H9 (cell line): ENCODE measurements around the gene HLA-A. TPM values are rescaled to one million over a fixed set of nuclear protein-coding genes. Genes with fewer than 3 reads are reported as not detected.

Experiments
- DNase-seq: peaks from one replicate; pipeline ENCODE4 v3.0.0-alpha.2; 2017
- H2AFZ ChIP-seq: one replicate; pipeline ENCODE4 v1.6.1; 2013; ENCODE audit warnings: mild to moderate bottlenecking, low read length, control low read depth, moderate library complexity
- H2AK5ac ChIP-seq: 2 replicates; pipeline ENCODE4 v1.6.1; 2013; ENCODE audit warnings: low read length, control low read depth, mixed read lengths; ENCODE audit not compliant: insufficient read length
- H2BK120ac ChIP-seq: one replicate; pipeline ENCODE4 v1.6.1; 2013; ENCODE audit warnings: low read depth, mild to moderate bottlenecking, low read length, control low read depth, inconsistent platforms; ENCODE audit not compliant: poor library complexity, severe bottlenecking
- H2BK12ac ChIP-seq: 2 replicates; pipeline ENCODE4 v1.6.1; 2013; ENCODE audit warnings: low read length, control low read depth, mixed read lengths, low read depth; ENCODE audit not compliant: insufficient read length
- H2BK15ac ChIP-seq: 2 replicates; pipeline ENCODE4 v1.6.1; 2013; ENCODE audit warnings: low read depth, low read length, control low read depth
- H2BK20ac ChIP-seq: one replicate; pipeline ENCODE4 v1.6.1; 2013; ENCODE audit warnings: low read depth, mild to moderate bottlenecking, low read length, control low read depth, inconsistent platforms; ENCODE audit not compliant: poor library complexity, severe bottlenecking
- H2BK5ac ChIP-seq: 2 replicates; pipeline ENCODE4 v1.6.1; 2013; ENCODE audit warnings: low read length, control low read depth, mixed read lengths; ENCODE audit not compliant: insufficient read length
- H3K14ac ChIP-seq: 2 replicates; pipeline ENCODE4 v1.6.1; 2013; ENCODE audit warnings: low read length, control low read depth; ENCODE audit not compliant: insufficient read depth
- H3K18ac ChIP-seq: 2 replicates; pipeline ENCODE4 v1.6.1; 2013; ENCODE audit warnings: low read depth, mild to moderate bottlenecking, mixed read lengths, low read length, control low read depth; ENCODE audit not compliant: insufficient read length
- H3K23ac ChIP-seq: 2 replicates; pipeline ENCODE4 v1.6.1; 2013; ENCODE audit warnings: low read length, control low read depth, mixed read lengths, low read depth; ENCODE audit not compliant: insufficient read length
- H3K23me2 ChIP-seq: 2 replicates; pipeline ENCODE4 v1.6.1; 2013; ENCODE audit warnings: low read depth, mild to moderate bottlenecking, mixed read lengths, low read length, control low read depth; ENCODE audit not compliant: insufficient read length, poor library complexity, severe bottlenecking
- H3K27ac ChIP-seq: 2 replicates; pipeline ENCODE4 v1.5.1; 2013; ENCODE audit warnings: low read length, control low read depth, mixed read lengths, low read depth; ENCODE audit not compliant: insufficient read length
- H3K27me3 ChIP-seq: 2 replicates; pipeline ENCODE4 v1.6.1; 2013; ENCODE audit warnings: low read length, control low read depth, inconsistent platforms; ENCODE audit not compliant: insufficient read depth
- H3K4ac ChIP-seq: 2 replicates; pipeline ENCODE4 v1.6.1; 2013; ENCODE audit warnings: low read depth, mild to moderate bottlenecking, control low read depth, inconsistent platforms, low read length, moderate library complexity
- H3K4me1 ChIP-seq: 2 replicates; pipeline ENCODE4 v1.6.1; 2013; ENCODE audit warnings: low read length, control low read depth, inconsistent platforms; ENCODE audit not compliant: insufficient read depth
- H3K4me2 ChIP-seq: 2 replicates; pipeline ENCODE4 v1.6.1; 2013; ENCODE audit warnings: low read length, control low read depth, mixed read lengths; ENCODE audit not compliant: insufficient read length, insufficient read depth
- H3K56ac ChIP-seq: 2 replicates; pipeline ENCODE4 v1.6.1; 2013; ENCODE audit warnings: low read depth, mild to moderate bottlenecking, mixed read lengths, low read length, control low read depth; ENCODE audit not compliant: insufficient read length
- H3K79me1 ChIP-seq: 2 replicates; pipeline ENCODE4 v1.6.1; 2013; ENCODE audit warnings: low read depth, mild to moderate bottlenecking, moderate library complexity, low read length, control low read depth, inconsistent platforms; ENCODE audit not compliant: insufficient read depth, poor library complexity, severe bottlenecking
- H3K79me2 ChIP-seq: 2 replicates; pipeline ENCODE4 v1.6.1; 2013; ENCODE audit warnings: low read length, control low read depth, inconsistent platforms; ENCODE audit not compliant: insufficient read depth
- H3K9ac ChIP-seq: 2 replicates; pipeline ENCODE4 v1.6.1; 2013; ENCODE audit warnings: low read length, control low read depth, mixed read lengths; ENCODE audit not compliant: insufficient read length; ENCODE audit errors: extremely low read depth
- H3K9me3 ChIP-seq: one replicate; pipeline ENCODE4 v1.6.1; 2013; ENCODE audit warnings: low read depth, low read length, inconsistent platforms; ENCODE audit not compliant: control insufficient read depth
- H3T11ph ChIP-seq: one replicate; pipeline ENCODE4 v1.6.1; 2013; ENCODE audit warnings: mild to moderate bottlenecking, low read length, control low read depth, inconsistent platforms
- H4K20me1 ChIP-seq: one replicate; pipeline ENCODE4 v1.6.1; 2013; ENCODE audit not compliant: control insufficient read depth, insufficient read length, insufficient read depth
- H4K5ac ChIP-seq: 2 replicates; pipeline ENCODE4 v1.6.1; 2013; ENCODE audit warnings: low read depth, mild to moderate bottlenecking, mixed read lengths, low read length, control low read depth; ENCODE audit not compliant: insufficient read length
- H4K8ac ChIP-seq: replicated peaks from 2 replicates; pipeline ENCODE4 v1.6.1; 2013; ENCODE audit warnings: low read length, control low read depth, mixed read lengths, low read depth; ENCODE audit not compliant: insufficient read length
- H4K91ac ChIP-seq: 2 replicates; pipeline ENCODE4 v1.6.1; 2013; ENCODE audit warnings: low read depth, mild to moderate bottlenecking, moderate library complexity, mixed read lengths, low read length, control low read depth; ENCODE audit not compliant: insufficient read length
- H3K27ac Mint-ChIP-seq, 3 experiments: 2 replicates in 2 of 3; 3 replicates in 1 of 3; pipeline ENCODE4 v1.8.0; 2020 to 2021; ENCODE audit warnings: mixed read lengths in 3 of 3, mild to moderate bottlenecking in 1 of 3, moderate library complexity in 1 of 3
- H3K27me3 Mint-ChIP-seq: 2 replicates; pipeline ENCODE4 v1.8.0; 2021; ENCODE audit warnings: low read depth, mild to moderate bottlenecking, moderate library complexity, mixed read lengths
- H3K36me3 Mint-ChIP-seq, 3 experiments: 2 replicates in 2 of 3; 3 replicates in 1 of 3; pipeline ENCODE4 v1.8.0; 2020 to 2021; ENCODE audit warnings: low read depth in 3 of 3, mixed read lengths in 3 of 3; ENCODE audit not compliant: insufficient read depth in 1 of 3
- H3K4me1 Mint-ChIP-seq, 2 experiments: 2 replicates each; pipeline ENCODE4 v1.8.0; 2020; ENCODE audit warnings: mixed read lengths in 2 of 2
- H3K4me3 Mint-ChIP-seq, 2 experiments: 2 replicates in 1 of 2; 3 replicates in 1 of 2; pipeline ENCODE4 v1.8.0; 2020 to 2021; ENCODE audit warnings: mild to moderate bottlenecking in 2 of 2, mixed read lengths in 2 of 2, moderate library complexity in 1 of 2
- H3K9me3 Mint-ChIP-seq, 2 experiments: 2 replicates in 1 of 2; 3 replicates in 1 of 2; pipeline ENCODE4 v1.8.0; 2020; ENCODE audit warnings: mild to moderate bottlenecking in 2 of 2, mixed read lengths in 2 of 2, moderate library complexity in 1 of 2
- CTCF ChIP-seq: fragments of 200-600 bp; sonication (generic); conservative IDR thresholded peaks from 3 replicates; pipeline ENCODE4 v1.8.0; 2021; ENCODE audit warnings: antibody characterized with exemption, mild to moderate bottlenecking
- WGBS: extraction: QIAGEN DNeasy Blood & Tissue Kit; methylation state at CpG from one replicate; pipeline ENCODE4 v1.1.7; 2013; ENCODE audit warnings: missing lambda C conversion rate, low lambda C conversion rate, mixed read lengths; ENCODE audit not compliant: insufficient read length; ENCODE audit errors: extremely low coverage; 5-methylcytosine and 5-hydroxymethylcytosine counted together
- total RNA-seq: library from RNA; stranded (reverse); gene quantifications from 2 replicates; pipeline ENCODE4 v1.2.1, GENCODE V29; 2021

HLA-A gene
- total RNA-seq, 1 experiment from 2014 or later: 248 TPM

- H3K79me2 ChIP-seq: no peaks in the 10 kb centered on the region
- TF ChIP-seq CTCF: no peak
- H2BK12ac ChIP-seq: no peak overlapping the region
- no peak overlapping the region for H2BK15ac ChIP-seq
- H2BK5ac ChIP-seq: no peak overlapping the region
- no peaks in the 10 kb centered on the region for H3K9me3 ChIP-seq
- H4K20me1 ChIP-seq: no peaks in the 10 kb centered on the region
- Mint-ChIP-seq H3K36me3 (no peaks in the 10 kb centered on the region), H3K4me3 (no peak overlapping the region), H3K4me1 (peaks cover 0 to 4% of the 10 kb centered on the region in 2 experiments; a peak in 2 of 4 replicates), H3K27me3 (peaks cover 27% of the 10 kb centered on the region), H3K27ac (no peak overlapping the region), H3K9me3 (no peaks in the 10 kb centered on the region; a peak in 1 of 5 replicates)
- no peak overlapping the region for H3K56ac ChIP-seq
- H3K9ac ChIP-seq: no peak overlapping the region
- no peak overlapping the region for H4K5ac ChIP-seq
- no peak overlapping the region for H2AFZ ChIP-seq
- DNase-seq: no peak
- no peak overlapping the region for H3K18ac ChIP-seq
- H4K8ac ChIP-seq: no peak overlapping the region
- H3K23me2 ChIP-seq: no peaks in the 10 kb centered on the region
- no peaks in the 10 kb centered on the region for H3K27me3 ChIP-seq
- no peak overlapping the region for H3K4ac ChIP-seq
- no peak overlapping the region for H3K14ac ChIP-seq
- H3K4me1 ChIP-seq: no peaks in the 10 kb centered on the region
- H4K91ac ChIP-seq: no peak overlapping the region
- no CpG with 5 or more reads among the region's 1 CpG for WGBS
- no peak overlapping the region for H3K27ac ChIP-seq
- no peak overlapping the region for H2BK20ac ChIP-seq
- H3K23ac ChIP-seq: no peak overlapping the region
- no peak overlapping the region for H3T11ph ChIP-seq
- no peak overlapping the region for H2BK120ac ChIP-seq
- no peak overlapping the region for H3K4me2 ChIP-seq
- H2AK5ac ChIP-seq: no peak overlapping the region
- H3K79me1 ChIP-seq: no peaks in the 10 kb centered on the region
These were observed 22.6 kb upstream of the HLA-A start for GRCh38 chr6:29919506-29920445.
